WERI-Rb-1 (cell line): ENCODE measurements around the gene NRXN3.

Source experiments
- DNase-seq: peaks from one replicate; pipeline ENCODE4 v3.0.0-alpha.2; 2020
- H3K27ac ChIP-seq: fragments of 250-450 bp; sonication (Bioruptor Pico); 2 replicates; pipeline ENCODE4 v1.5.1; 2020; ENCODE audit warnings: mild to moderate bottlenecking, moderate library complexity
- H3K27me3 ChIP-seq: fragments of 250-450 bp; sonication (Bioruptor Pico); 2 replicates; pipeline ENCODE4 v1.5.1; 2021; ENCODE audit warnings: mild to moderate bottlenecking, low read depth, moderate library complexity; ENCODE audit not compliant: insufficient read depth, severe bottlenecking
- H3K36me3 ChIP-seq: fragments of 250-450 bp; sonication (Bioruptor Pico); 2 replicates; pipeline ENCODE4 v1.5.1; 2020; ENCODE audit warnings: mild to moderate bottlenecking, moderate library complexity
- H3K4me3 ChIP-seq: 2 replicates; pipeline ENCODE4 v1.5.1; 2011; ENCODE audit warnings: low read depth, mild to moderate bottlenecking, control low read depth, low read length
- H3K9me3 ChIP-seq: fragments of 250-450 bp; sonication (Bioruptor Pico); 2 replicates; pipeline ENCODE4 v1.5.1; 2021; ENCODE audit warnings: mild to moderate bottlenecking, moderate library complexity; ENCODE audit not compliant: severe bottlenecking
- TF ChIP-seq, protein P1 (sequence below): IDR thresholded peaks from 2 replicates; pipeline ENCODE4 v1.5.1; 2011; ENCODE audit warnings: low read depth, mild to moderate bottlenecking, control low read depth, inconsistent platforms, low read length

Gene NRXN3

DNA sequence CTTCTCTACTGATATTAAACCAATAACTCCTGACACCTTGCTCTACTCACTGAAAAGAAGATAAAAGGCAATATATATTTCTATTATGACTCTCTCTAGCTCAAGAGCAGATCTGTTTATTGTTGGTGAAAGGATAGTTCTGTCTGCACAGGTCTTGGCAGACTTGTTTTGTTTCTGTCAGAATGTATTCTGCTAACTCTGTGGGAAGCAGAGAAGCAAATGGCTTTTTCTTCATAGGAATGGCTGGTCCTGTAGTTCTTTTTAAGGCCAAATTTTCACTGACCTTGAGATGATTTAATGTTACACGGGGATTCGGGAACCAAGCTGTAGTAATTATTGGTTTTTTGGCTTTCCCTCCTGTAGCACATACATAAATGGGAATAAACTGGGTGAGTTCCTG, 1529.0 kb downstream of the NRXN3 start:
- TF ChIP-seq, protein P1, sequence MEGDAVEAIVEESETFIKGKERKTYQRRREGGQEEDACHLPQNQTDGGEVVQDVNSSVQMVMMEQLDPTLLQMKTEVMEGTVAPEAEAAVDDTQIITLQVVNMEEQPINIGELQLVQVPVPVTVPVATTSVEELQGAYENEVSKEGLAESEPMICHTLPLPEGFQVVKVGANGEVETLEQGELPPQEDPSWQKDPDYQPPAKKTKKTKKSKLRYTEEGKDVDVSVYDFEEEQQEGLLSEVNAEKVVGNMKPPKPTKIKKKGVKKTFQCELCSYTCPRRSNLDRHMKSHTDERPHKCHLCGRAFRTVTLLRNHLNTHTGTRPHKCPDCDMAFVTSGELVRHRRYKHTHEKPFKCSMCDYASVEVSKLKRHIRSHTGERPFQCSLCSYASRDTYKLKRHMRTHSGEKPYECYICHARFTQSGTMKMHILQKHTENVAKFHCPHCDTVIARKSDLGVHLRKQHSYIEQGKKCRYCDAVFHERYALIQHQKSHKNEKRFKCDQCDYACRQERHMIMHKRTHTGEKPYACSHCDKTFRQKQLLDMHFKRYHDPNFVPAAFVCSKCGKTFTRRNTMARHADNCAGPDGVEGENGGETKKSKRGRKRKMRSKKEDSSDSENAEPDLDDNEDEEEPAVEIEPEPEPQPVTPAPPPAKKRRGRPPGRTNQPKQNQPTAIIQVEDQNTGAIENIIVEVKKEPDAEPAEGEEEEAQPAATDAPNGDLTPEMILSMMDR = no peak
- no peaks in the 10 kb centered on the region for H3K27me3 ChIP-seq
- H3K27ac ChIP-seq = no peak overlapping the region
- no peak for DNase-seq
- H3K36me3 ChIP-seq = no peaks in the 10 kb centered on the region
- H3K4me3 ChIP-seq = no peak overlapping the region
- H3K9me3 ChIP-seq = no peaks in the 10 kb centered on the region

DNA sequence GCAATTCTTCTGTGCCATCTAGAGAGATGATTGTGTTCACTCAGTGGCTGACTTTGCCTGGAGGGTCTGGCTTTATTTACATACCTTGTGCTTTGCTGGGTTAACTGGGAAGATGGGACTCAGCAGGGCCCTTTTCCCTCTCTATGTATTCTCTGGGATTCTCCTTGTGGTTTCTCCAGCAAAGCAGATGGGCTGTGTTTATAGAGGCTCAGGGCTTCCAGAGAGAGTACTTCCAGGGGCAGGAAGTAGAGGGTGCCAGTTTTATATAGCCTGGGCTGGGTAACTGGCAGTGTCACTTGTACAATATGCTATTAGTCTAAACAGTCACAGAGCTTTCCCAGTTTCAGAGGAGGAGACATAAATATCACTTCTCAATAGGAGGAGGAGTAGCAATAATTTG, 1531.2 kb downstream of the NRXN3 start:
- Histone ChIP-seq H3K27ac (no peak overlapping the region), H3K36me3 (no peaks in the 10 kb centered on the region), H3K9me3 (no peaks in the 10 kb centered on the region)

DNA sequence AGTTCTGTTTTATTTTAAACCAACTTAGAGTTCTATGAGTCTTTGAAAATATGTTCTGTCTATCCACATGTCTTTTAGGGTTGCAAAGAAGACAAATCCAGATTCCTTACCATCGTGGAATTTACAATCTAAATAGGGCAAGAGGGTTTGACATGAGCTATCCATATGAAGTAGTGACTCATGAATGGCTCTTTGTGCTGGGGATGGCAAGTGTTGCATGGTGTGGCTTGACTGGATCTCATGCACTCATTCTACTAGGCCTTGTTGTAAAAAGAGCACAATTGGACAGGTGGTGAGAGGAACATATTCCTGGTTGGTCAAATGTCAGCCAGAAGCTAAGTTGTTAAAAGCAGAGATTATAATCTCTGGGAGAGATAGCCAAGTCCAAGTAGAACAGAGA, 1532.0 kb downstream of the NRXN3 start:
- Histone ChIP-seq H3K27ac (no peak overlapping the region), H3K36me3 (no peaks in the 10 kb centered on the region), H3K4me3 (no peak overlapping the region), H3K27me3 (no peaks in the 10 kb centered on the region), H3K9me3 (no peaks in the 10 kb centered on the region)
- DNase-seq = no peak
- TF ChIP-seq, protein P1 = no peak

More for the DNA sequence above, 1531.2 kb downstream of the NRXN3 start:
- TF ChIP-seq, protein P1 = no peak
- Histone ChIP-seq H3K4me3 (no peak overlapping the region), H3K27me3 (no peaks in the 10 kb centered on the region)
- DNase-seq = no peak

DNA sequence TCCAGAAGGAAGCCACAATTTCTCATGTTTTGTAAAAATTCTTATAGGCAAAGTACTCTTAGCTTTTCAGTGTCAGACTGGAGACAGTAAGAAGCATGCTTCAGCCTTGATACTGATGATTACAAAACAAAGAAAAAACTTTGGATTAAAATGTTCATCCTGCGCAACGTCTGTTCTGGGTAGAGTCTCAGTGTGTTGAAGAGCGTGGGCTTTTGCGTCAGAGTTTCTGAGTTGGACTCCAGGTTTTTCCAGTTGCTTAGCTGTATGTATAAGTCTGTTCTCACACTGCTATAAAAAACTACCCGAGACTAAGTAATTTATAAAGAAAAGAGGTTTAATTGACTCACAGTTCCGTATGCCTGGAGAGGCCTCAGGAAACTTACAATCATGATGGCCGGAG, 1533.0 kb downstream of the NRXN3 start:
- no peak overlapping the region for H3K27ac ChIP-seq
- TF ChIP-seq, protein P1 = no peak
- no peaks in the 10 kb centered on the region for H3K27me3 ChIP-seq
- no peaks in the 10 kb centered on the region for H3K9me3 ChIP-seq
- no peak overlapping the region for H3K4me3 ChIP-seq
- no peaks in the 10 kb centered on the region for H3K36me3 ChIP-seq
- DNase-seq = no peak

DNA sequence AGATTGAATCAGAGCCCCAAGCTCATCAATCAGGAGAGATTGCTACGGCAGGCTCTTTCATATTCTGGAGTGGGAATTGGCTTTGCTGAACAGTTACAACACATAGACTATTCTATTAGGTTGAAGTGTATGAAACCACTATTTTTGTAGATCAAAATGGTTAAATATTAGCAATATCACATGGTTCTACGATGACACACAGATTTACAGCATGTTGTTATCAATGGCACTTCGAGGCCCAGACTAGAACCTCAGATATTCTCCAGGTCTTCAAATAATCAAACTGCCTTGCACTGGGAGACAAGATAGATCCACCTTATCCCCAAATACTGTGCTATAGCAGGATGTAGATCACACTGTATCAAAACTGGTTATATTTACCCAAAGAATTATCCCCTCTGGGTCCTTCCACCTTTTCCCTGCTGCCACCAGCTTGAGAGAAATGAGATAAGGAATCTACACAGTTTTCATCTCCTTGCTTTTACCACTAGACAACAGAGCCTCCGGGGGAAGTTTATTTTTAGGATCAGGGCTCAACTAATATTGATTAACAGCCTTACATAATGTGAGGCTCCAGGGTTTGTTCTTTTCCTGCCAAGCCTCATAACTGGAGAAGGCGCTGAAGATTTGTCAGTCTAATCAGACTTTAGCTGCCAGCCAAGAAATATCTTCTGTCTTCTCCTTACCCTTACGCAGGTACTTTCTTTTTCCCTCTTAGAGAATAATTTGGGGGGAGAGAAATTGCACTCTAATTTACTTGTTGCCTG, 1534.1 kb downstream of the NRXN3 start:
- Histone ChIP-seq H3K4me3 (no peak overlapping the region), H3K9me3 (no peaks in the 10 kb centered on the region), H3K27ac (no peak overlapping the region), H3K36me3 (no peaks in the 10 kb centered on the region), H3K27me3 (no peaks in the 10 kb centered on the region)
- TF ChIP-seq, protein P1 = no peak
- no peak for DNase-seq
